Activated CD4-positive, alpha-beta T cell treated with anti-CD3 and anti-CD28 coated beads, Interleukin-2, amount 50 U/mL, for 48 hours (primary cell): ENCODE data around the gene SKI.
"Not testable (repeated sequence)": the region's sequence is repeated elsewhere in the genome, so short reads cannot be mapped to it uniquely, and the experiment has no call there.

Source experiments
- DNase-seq, 2 experiments: peaks; one replicate each; pipeline ENCODE4 v3.0.0-alpha.2; 2020

The SKI gene

DNA sequence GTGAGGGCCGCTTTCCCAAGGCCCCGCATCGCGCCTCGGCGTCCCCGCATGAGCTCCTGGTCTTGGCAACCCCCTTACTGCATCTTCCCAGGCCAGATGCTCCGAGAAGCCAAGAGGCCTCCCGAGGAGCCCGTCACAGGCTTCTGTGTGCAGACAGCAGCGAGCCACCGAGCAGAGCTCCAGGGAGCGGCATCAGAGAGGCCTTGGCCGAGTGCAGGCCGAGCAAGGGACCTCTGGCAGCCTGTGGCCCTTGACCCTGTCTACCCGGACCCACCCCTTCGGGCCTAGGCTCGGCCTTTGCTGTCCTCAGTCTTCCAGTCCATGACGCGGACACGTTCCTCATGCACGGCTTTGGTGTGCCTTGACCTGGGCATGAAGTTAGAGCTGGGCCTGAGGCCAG lies 99.7 kb downstream of the SKI start:
- DNase-seq: no peak

DNA sequence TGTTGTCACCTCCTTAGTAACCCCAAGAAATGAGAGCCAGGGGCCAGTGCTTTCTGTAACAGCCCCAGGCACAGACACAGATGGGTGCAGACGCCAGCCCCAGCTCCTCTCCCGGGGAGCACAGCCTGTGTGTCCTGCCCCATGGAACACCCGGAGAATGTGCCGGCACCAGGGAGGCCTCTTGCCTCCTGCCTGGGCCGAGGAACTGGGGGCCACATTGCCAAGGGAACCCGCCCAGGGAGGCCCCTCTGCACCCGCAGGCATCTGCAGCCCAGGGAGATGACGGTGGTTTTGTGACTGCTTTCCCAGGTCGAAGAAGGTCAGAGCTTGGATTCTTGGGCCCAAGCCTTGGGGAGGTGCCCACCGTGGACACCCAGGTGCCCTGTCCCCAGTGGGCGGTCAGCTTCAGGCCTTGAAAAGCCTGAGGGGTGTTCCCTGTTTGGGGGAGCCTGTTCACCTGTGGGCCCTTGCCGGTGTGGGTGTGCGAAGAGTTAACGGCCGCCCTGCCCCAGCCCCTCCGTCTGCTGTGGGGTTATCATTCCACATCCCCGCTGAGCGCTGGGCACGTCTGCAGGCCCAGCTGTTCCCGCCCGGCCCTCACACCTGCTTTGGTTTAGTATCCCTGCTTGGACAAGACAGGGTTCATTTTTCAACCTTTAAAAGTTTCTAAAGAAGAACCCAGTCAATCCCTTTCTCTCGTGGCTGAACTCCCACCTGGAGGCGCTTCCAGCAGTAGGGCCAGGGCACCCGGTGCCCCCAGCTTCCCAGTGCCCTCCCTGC lies 100.7 kb downstream of the SKI start:
- DNase-seq: no peak

DNA sequence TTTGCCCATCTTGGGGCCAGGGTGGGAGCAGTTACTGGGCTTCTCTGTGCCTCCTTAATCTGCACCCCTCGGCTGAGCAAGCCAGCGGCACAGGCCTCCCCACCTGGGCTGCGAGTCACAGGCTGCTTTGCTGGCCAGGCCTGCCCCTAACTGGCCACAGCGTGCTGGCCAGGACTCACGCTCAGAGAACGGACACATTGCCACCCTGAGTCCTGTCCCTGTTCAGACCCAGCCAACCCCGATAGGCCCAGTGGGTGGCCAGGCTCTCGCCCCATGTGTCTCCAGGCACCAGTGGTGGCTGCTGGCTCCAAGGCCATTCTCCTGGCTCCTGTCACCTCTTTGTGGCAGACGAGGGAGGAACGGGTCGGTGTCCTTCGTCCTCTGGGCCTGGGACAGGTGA lies 101.9 kb downstream of the SKI start:
- no peak for DNase-seq

DNA sequence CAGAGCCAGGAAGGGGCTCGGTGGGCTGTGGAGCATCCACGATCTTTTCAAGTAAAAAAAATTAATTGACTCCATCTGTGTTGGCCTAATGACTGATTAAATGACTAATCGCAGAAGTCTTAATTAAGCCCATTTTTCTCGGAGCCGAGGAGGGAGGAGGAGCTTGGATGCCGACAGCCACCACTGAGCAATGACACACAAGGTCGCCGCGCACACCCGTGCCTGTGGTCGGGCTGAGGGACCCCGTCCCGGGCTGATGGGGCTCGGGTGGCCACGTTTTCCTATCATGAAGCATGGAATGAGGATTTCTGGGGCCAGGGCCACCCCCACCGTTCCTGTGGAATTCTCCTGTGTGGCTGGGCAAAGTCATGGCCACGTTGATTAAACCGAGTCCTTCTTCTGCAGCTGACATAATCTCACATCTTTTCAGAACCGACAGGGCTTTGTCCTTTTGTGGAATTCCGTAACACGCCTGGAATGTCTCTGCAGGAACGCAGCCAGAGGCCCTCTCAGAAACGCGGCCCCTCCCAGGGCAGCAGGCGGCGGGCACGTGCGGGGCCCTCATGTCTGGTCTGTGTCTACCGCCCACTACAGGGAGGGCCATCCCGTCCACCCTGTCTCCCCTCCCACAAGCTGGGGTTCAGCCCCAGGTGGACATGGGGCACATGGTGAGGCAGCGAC lies 102.5 kb downstream of the SKI start:
- no peak for DNase-seq

DNA sequence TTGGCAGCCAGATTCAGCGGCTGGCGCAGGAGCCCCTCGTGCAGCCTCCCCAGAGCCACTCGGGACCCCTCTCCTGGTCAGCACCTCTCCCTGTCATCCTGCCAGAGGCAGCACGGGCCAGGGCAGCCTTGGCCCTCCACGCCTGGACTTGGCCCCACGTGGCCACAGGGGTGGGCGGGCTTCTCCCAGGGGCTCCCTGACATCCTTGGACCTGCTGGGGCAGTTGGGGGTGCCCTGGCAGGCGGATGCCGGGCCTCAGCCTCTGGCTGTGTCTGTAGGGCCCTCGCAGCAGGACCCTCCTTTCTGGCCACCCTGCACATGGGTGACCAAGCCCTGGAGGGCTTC lies 103.1 kb downstream of the SKI start:
- DNase-seq: no peak

DNA sequence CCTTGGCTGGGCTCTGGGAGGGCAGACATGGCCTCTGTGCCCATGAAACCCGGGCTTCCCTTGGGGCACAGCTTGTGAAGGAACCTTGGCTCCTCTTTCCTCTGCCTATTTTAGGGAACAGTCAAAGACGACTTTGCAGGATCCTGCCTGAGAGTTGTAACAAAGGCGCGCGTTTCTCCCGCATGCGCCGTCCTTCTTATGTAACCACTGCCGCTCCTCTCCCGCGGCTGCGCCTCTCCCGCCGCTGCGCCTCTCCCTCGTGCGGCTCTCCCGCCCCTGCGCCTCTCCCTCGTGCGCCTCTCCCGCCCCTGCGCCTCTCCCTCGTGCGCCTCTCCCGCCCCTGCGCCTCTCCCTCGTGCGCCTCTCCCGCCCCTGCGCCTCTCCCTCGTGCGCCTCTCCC lies 103.5 kb downstream of the SKI start:
- not testable (repeated sequence) for DNase-seq

DNA sequence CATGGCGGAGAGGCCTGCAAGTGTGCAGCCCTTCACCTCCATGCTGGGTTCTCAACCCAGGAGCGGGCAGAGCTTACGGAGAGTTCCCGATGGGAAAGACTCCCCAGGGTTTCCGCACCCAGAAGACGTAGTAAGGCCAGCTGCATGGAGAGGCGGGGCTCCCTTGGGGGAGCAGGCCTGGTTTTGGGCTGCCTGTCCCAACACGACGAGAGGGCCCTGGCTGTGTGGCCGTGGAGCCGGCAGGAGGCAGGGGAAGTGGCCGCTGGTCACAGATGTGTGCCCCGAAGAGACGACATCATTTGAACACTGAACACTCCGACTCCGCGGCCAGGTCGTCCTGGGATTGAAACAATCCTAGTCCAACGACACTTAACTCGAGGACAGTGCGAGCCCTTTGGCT lies 106.2 kb downstream of the SKI start:
- DNase-seq: no peak

DNA sequence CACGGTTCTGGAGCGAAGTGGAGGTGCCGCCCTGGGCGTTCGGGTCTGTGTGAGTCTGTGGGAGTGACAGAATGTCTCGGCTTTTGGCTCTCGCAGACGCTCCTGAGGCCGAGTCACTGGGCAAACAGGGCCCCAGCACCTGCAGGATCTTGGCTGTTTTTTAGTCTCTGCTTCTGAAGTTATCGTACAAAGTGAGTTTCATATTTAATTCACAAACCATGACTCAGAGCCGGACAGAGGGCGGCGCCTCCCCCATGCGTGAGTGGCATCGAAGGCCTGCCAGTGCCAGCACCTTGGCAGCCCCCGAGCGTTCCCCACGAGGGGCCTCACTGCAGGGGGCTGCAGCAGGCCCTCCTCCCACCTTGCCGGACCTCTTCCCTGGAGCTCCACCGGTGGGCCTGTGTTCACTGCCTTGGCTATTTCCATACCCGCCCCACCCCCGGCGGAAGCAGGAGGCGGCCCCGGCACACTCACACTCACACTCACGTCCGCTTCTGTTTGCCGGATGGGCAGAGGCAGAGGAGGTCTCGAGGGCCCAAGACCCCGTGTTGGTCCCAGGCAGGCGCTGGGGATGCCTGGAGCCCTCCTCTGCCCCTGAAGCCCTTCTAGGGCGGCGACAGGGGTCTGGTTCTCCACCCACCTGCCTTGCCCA lies 106.9 kb downstream of the SKI start:
- DNase-seq: no peak

DNA sequence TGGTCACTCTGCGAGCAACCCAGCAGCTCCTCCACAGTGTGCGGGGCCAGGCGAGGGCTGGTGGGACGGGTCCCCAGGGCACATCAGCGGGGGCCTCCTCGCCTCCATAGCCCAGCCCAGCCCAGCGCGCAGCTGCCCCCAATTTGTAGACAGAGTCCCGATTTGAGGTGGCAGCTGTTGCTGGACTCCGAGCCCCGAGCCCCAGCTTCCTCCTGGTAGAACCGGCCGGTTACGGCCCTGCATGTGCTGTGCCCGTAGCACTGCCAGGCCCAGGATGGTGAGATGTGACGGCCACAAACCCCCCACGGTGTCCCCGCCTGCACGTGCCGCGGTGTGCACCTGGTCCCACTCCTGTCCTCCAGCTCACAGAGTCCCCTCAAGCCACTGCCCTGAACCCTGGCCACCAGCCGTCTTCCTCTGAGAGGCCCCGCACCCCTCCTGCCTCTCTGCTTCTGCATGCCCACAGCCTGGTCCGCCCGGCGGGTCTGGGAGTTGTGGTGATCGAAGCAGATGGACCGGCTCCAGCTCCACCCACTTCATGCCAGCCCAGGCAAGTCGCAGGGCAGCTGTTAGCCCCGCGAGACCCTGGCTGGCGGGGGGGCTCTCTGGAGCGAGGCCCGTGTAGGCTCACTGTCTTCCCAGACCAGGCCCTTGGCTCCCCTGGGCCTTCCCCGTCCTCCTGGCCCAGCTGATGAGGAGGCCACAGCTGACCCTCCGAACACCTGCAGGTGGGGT lies 107.8 kb downstream of the SKI start:
- no peak for DNase-seq

DNA sequence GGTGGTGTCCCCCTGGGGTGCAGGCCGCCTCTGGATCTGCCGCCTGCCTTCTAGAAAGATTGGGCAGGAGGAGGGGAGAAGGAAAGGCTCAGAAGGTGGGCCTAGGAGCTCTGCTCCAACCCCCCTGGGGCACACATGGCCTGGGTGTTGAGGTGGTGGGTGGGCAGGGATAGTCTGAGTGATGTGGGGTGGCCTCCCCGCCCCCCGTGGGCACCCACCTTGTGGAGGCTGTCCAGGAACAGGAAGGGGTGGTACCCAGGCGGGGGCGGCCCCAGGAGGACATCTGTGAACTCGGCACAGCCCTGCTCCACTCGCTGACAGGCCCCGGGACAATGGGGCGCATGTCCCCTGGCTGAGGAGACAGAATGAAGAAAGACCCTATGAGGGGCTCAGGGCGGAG lies 108.4 kb downstream of the SKI start:
- DNase-seq: no peak

DNA sequence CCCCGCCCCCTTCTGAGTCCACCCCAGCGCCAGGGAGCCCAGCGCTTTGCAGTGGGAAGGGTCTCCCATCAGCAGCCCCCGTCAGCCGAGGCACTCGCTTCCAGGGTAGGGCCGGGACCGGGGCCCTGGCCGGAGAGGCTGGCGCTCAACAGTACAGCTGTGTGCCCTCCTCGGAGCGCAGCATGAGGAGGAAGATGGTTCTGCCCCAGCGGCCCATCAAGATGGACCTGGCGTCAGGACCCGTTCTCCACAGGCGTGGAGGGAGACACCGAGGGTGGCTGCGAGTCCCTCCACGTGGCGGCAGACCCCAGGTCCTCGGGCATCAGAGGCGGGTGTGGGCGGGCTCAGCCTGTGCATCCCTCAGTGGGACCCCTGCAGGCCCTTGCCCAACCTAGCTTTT lies 109.0 kb downstream of the SKI start:
- no peak for DNase-seq

DNA sequence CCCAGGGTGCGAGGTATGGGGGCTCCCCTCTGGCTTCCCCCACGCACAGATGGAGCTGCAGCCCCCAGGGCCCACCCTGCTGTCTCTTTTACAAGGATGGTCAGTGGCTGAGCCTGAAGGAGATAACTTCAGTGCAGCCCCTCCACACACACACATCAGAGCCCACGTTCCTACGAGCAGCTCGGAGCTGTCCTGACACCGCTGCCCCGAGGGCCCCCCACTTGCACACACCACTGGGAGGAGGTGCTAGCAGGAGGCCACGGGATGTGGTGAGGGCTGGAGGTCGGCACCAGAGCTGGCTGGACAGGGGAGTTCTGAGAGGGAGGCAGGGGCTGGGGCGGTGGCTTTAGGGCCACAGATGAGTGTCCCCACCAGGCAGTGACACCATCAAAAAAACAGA lies 109.4 kb downstream of the SKI start:
- DNase-seq: no peak

DNA sequence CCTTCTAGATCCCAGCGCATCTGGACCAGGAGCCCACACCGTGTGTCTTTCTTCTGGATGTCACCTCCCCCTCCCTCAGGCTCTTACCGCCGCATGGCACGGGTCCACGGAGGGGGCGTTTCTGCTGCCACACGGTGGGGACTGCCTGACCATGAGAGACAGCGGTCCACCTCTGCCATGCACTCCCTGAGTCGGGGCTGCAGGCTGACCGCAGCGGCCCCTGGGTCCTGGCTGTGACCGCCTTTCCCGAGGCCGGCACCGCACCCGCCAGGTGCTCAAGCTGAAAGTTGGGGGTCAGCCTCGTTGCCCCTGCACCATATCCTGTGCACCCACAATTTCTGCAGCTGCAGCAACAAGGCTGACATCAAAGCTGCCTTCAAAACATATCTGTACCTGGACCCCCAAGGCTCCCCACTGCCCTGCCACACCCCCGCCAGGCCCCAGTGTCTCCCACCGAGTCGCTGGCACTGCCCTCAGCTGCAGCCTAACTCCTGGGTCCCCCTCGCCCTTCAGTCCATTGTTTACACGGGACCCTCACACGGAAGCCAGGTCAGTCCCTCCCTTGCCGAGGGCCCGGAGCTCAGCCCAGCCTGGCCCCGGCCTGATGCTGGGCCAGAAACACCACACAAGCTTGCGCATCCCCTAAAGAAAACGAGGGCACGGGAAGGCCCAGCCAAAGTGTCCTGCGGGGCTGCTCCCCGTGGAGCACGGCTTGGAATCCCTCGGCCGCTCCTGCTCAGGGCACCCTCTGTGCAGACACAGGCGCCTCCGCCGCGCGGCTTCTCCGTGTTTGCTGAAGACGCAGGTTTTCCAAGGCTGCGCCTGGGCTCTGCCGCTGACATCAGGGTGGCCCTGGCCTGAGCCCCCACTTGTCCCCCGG lies 111.3 kb downstream of the SKI start:
- no peak for DNase-seq

DNA sequence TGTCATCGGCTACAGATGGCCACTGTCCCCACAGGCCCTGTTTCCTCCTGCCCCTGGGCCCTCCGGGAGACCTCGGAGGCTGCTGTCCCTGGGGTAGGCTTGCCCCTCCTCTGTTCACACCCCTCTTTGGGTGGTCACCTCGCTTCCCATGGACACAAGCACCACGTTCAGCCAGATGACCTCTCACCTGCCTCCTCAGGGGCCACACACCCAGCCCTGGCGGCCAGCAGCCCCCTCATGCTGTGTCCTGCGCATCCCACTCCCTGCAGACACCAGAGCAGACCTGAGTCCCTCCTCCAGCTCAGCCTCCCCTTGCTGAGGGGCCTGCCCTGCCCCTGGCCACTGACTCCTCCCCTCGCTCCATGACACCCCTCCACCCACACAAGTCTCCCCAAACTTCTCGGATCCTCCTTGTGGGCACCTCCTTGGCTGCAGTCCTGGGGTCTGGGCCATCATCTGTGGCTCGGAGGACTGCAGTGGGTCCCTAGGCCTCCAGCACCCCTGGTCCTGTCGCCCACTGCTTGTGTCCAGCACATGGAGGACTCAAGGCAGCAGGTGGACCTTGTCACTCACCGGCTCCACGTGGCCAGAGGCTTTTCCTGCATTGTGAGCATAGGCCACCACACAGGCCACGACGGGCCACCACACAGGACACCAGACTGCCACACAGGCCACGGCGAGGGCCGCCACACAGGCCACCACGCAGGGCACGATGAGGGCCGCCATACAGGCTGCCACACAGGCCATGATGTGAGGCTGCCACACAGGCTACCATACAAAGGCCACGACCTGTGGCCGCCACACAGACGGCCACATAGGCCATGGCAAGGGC lies 112.2 kb downstream of the SKI start:
- DNase-seq: no peak

DNA sequence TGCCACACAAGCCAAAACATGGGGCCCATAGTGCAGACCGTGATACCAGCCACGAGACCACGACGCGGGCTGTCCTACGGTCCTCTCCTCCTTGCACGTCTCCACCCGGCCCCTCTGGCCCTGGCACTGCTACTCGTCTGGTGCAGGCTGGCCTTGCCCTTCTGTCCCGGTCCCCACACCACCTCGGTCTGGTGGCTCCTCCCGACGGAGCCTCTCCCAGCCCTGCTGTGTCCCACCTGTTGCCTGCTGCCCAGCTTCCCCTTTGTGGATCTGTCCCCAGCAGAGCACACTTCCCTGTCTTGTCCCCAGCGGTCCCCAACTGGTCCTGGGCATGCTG lies 112.8 kb downstream of the SKI start:
- no peak for DNase-seq

DNA sequence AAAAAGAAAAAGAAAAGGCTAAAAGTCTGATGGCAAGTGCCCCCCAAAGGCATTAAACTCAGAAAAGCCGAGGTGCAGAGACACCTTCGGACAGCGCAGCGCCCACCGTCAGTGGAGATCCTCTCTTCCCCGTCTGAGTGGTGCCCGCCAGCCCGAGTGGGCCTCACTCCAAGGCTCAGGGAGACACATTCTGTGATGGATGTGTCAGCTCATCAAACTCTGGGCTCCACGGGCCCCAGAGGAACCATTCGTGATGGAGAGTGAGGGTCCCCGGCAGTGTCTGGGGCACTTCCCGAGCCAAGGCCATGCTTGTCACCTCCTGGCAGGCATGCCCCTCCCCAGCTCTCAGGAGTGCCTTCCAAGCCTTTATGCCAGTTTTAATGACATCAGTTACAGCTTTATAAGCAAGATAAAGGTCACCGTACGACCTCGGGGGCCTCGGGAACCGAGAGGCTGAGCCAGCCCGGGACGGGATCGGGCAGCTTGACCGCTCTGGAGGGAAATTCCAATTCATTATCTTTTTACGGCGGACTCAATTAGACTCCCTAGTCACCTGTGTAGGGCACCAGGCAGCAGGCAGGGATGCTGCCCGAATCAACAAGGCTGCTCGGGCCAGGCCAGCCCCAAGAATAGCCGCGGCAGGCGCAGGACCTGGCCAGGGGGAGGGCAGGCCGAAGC lies 113.7 kb downstream of the SKI start:
- no peak for DNase-seq

DNA sequence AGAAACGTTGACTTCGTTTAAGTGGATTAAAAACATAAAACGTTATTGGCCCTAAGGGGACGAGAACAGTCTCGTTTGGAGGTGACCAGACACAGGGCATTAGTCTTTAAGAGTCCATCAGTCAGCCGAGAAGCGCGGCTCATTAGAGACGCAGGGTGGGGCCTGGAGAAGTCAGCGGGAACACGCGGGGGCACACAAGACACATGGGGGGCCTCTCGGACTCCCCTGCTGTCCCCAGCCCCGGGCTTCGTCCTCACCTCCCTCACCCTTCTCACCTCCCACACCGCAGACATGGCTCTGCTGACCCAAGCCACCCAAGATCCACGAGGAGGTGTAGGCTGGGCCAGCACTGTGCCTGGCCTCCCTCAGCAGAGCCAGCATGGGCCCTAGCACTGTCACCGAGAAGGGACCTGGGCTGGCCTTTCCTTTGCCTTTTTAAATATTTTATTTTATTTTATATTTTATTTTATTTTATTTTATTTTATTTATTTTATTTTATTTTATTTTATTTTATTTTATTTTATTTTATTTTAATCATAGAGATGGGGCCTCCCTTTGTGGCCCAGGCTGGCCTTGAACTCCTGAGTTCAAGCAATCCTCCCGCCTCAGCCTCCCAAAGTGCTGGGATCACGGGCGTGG lies 114.4 kb downstream of the SKI start:
- no peak for DNase-seq

DNA sequence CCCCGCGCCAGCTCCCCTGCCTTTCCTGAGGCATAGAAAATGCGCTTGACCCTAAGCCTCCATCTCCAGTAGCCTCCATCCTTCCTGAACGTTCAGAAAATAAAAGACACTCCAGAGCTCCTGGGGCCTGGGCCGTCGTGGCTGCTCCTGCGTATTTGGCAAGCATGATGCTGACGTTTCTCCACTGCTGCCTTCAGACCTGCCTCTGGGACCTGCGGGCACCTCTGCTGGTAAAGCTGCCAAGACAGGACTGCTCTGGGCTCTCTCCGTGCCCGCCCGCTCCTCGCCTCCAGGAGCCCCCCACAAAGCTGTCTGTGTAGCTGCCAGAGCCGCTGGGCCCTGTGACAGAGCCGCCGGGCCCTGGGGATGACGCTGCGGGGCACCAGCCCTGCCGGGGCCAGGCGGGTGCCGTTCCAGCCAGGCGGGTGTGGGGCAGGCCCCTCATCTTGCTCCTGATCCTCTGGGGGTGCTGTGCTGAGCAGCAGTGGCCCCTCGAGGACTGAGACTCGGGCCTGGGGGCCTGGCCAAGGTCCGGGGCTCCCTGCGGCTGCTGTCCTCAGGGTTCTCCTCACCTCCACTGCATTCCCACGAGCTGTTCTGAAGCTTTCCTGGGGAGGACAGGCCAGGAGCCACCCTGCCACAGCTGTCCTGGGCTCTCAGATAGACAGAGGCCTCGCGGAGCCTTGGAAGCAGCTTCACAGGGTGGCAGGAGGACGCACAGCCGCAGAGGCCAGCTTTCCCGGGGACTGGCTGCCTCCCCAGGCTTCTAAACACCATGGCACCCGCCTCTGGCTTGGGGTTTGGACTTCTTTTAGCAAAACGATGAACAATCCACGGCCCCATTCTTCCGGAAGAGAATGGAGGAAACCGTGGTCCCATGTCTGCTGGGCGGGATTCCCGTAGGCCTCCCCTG lies 115.2 kb downstream of the SKI start:
- no peak for DNase-seq

DNA sequence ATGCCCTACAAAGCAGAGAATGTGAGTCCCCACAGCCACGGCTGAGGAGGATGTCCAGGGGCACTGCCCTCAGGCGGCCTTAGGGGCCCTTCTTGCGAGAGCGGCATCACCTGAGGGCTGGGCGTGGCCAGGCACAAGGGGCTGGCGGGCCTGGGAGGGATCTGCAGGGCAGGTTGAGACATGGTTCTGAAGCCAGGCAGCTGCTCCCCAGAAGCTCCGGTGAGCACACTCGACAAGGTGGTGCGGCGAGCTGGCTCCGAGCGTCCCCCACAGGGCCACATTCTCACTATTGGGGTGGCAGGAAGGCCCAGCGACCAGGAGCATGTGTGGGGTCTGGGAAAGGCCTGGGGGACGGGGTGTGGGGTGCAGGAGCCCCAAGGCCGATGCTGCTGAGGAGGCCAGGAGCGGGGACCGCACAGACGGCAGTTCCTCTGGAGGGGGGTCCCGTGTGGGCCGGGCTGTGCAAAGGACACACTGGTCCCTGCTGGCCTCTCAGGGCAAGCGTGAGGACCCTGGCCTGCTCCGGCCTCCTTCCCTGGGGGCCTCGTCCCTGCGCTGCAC lies 116.1 kb downstream of the SKI start:
- DNase-seq: no peak
